Measurements from ENCODE around the gene BEND2.

The BEND2 gene

GRCh38 chrX:18133605-18134004 lies 87.1 kb downstream of the BEND2 start:
- no peak for DNase-seq

- DNase-seq, result no peak
Observed at GRCh38 chrX:18129690-18130089, 91.0 kb downstream of the BEND2 start.

GRCh38 chrX:18126971-18127370 lies 93.7 kb downstream of the BEND2 start:
- no peak for DNase-seq

GRCh38 chrX:18119856-18120255 lies 100.8 kb downstream of the BEND2 start:
- no peak for DNase-seq
